Fibroblast of mammary gland (primary cell): Measurements from ENCODE around the gene SLC22A14.
A peak's percentile ranks its signal among the peaks of the same experiment; 100 is the strongest.

Experiments used
- DNase-seq: peaks from one replicate; pipeline ENCODE4 v3.0.0-alpha.2; 2010; ENCODE audit warnings: low read depth
- H3K4me3 ChIP-seq: 2 replicates; pipeline ENCODE4 v1.5.1; 2011; ENCODE audit warnings: low read depth, mild to moderate bottlenecking, low read length, moderate library complexity; ENCODE audit not compliant: control insufficient read depth
- TF ChIP-seq, protein P1 (sequence below): conservative IDR thresholded peaks from 2 replicates; pipeline ENCODE4 v1.5.1; 2011; ENCODE audit warnings: low read depth, low read length, inconsistent platforms; ENCODE audit not compliant: control insufficient read depth, insufficient read depth

Gene SLC22A14

GRCh38 chr3:38297537-38297936, 15.4 kb downstream of the SLC22A14 start:
- TF ChIP-seq, protein P1, sequence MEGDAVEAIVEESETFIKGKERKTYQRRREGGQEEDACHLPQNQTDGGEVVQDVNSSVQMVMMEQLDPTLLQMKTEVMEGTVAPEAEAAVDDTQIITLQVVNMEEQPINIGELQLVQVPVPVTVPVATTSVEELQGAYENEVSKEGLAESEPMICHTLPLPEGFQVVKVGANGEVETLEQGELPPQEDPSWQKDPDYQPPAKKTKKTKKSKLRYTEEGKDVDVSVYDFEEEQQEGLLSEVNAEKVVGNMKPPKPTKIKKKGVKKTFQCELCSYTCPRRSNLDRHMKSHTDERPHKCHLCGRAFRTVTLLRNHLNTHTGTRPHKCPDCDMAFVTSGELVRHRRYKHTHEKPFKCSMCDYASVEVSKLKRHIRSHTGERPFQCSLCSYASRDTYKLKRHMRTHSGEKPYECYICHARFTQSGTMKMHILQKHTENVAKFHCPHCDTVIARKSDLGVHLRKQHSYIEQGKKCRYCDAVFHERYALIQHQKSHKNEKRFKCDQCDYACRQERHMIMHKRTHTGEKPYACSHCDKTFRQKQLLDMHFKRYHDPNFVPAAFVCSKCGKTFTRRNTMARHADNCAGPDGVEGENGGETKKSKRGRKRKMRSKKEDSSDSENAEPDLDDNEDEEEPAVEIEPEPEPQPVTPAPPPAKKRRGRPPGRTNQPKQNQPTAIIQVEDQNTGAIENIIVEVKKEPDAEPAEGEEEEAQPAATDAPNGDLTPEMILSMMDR: no peak
- no peak overlapping the region for H3K4me3 ChIP-seq
- DNase-seq: no peak

DNA sequence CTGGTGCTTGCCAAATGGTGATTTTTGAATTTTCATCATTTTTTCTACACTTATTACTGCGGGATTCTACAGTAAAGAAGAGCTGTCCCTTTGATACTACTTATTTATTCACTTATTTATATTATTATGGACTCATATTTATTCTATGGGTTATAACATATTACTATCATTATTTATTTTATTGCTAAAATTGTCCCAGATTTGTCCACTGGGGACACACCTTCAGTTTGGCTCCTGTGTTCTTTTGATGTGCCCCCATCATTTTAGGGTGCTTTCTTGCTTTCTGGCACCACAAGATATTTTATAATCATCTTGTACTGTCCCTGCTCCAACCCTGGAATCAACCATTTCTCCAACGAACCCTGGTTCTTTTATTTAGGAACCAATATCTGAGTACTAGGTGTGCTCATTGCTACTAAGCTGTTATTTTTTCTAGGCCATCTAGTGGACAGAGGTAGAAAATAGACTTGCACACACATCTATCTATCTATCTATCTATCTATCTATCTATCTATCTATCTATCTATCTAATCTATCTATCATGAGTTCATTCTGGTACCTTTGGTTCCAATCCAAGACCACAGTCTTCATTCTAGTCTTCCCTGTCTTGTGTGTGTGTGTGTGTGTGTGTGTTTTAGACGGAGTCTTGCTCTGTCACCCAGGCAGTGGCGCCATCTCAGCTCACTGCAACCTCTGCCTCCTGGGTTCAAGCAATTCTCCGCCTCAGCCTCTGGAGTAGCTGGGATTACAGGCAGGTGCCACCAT, 16.0 kb downstream of the SLC22A14 start:
- TF ChIP-seq, protein P1: peak; percentile 52
- DNase-seq: peak; percentile 43

GRCh38 chr3:38306941-38307340, 24.8 kb downstream of the SLC22A14 start:
- TF ChIP-seq, protein P1: no peak
- DNase-seq: no peak
- H3K4me3 ChIP-seq: no peak overlapping the region

More for the DNA sequence above, 16.0 kb downstream of the SLC22A14 start:
- no peak overlapping the region for H3K4me3 ChIP-seq

GRCh38 chr3:38307599-38307998, 25.5 kb downstream of the SLC22A14 start:
- no peak overlapping the region for H3K4me3 ChIP-seq
- no peak for DNase-seq
- TF ChIP-seq, protein P1: no peak

DNA sequence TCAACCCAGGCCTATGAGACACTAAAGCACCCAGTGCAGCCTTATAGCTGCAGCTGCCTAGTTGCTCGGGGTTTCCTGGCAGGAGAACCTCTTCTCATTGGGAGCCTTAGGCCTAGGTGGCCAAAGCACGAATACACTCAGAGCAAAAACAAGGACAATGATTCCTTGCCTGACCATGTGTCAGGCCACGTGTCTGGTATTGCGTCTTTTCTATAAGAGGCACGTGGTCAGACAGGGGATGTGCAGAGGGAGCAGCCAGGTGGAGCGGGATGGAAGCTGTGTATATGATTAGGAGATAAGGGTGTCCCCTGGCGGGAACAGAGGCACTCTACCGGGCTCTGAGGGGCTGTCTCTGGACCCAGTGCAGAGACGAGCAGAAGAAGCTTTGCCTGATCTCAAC, 26.4 kb downstream of the SLC22A14 start:
- TF ChIP-seq, protein P1: no peak
- H3K4me3 ChIP-seq: no peak overlapping the region
- no peak for DNase-seq

DNA sequence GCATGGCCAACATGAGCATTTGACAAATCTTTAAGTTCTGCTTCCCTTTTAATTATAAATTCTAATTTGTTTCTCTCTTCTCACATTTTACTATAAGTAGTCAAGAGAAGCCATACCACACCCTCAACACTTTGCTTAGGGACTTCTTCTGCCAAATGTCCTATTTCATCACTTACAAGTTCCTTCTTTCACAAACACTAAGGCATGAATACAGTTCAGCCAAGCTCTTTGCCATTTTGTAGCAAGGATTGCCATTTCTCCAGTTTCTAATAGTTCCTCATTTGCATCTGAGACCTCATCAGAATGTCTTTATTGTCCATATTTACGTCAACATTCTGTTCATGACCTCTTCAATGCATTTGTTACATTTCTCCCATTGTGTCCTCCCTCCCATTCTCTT, 29.4 kb downstream of the SLC22A14 start:
- no peak overlapping the region for H3K4me3 ChIP-seq
- no peak for DNase-seq
- TF ChIP-seq, protein P1: no peak
